Small intestine (tissue), 7 donors: Measurements from ENCODE around the gene DENND1A. TPM values are rescaled to one million over a fixed set of nuclear protein-coding genes. Genes with fewer than 3 reads are reported as not detected.
"Not testable (repeated sequence)": the region's sequence is repeated elsewhere in the genome, so short reads cannot be mapped to it uniquely, and the experiment has no call there.

Experiments
- DNase-seq, 2 donors: peaks; one replicate each; pipeline versions ENCODE4 v3.0.0 to v3.0.0-alpha.2; 2013
- FAIRE-seq: peaks from 2 replicates; lab custom pipeline; 2012; peaks lifted over from hg19 to GRCh38; lab: Jason Lieb, UNC
- H3K27ac ChIP-seq, 3 donors: one replicate each; pipeline ENCODE4 v1.5.1; 2013; ENCODE audit warnings: low read length in 2 of 3, mild to moderate bottlenecking in 2 of 3, control low read depth in 1 of 3, inconsistent platforms in 1 of 3, low read depth in 1 of 3, moderate library complexity in 1 of 3
- H3K27me3 ChIP-seq, 3 donors: one replicate each; pipeline ENCODE4 v1.6.1; 2013; ENCODE audit warnings: low read length in 3 of 3, inconsistent platforms in 1 of 3; ENCODE audit not compliant: control insufficient read depth in 3 of 3, insufficient read depth in 3 of 3
- H3K36me3 ChIP-seq, 3 donors: one replicate each; pipeline ENCODE4 v1.6.1; 2013; ENCODE audit warnings: low read length in 3 of 3, inconsistent platforms in 1 of 3, low read depth in 1 of 3, mild to moderate bottlenecking in 1 of 3, moderate library complexity in 1 of 3; ENCODE audit not compliant: control insufficient read depth in 3 of 3, insufficient read depth in 2 of 3
- H3K4me1 ChIP-seq, 3 donors: one replicate each; pipeline ENCODE4 v1.6.1; 2013; ENCODE audit warnings: low read length in 2 of 3, inconsistent platforms in 1 of 3, low read depth in 1 of 3, mild to moderate bottlenecking in 1 of 3, moderate library complexity in 1 of 3; ENCODE audit not compliant: control insufficient read depth in 3 of 3, insufficient read depth in 2 of 3
- H3K4me3 ChIP-seq, 3 donors: one replicate each; pipeline ENCODE4 v1.5.1; 2013; ENCODE audit warnings: low read length in 3 of 3, control low read depth in 1 of 3, inconsistent platforms in 1 of 3, low read depth in 1 of 3, mild to moderate bottlenecking in 1 of 3, moderate library complexity in 1 of 3
- H3K9me3 ChIP-seq, 2 donors: one replicate each; pipeline ENCODE4 v1.6.1; 2013; ENCODE audit warnings: low read depth in 1 of 2, low read length in 1 of 2; ENCODE audit not compliant: control insufficient read depth in 2 of 2, insufficient read depth in 1 of 2
- WGBS, 3 donors: extraction: QIAGEN DNeasy Blood & Tissue Kit; methylation state at CpG; one replicate each; pipeline ENCODE4 v1.1.7; 2013; 5-methylcytosine and 5-hydroxymethylcytosine counted together
- polyA plus RNA-seq, 4 donors: library from polyadenylated mRNA; stranded (reverse) in 3 of 4; unstranded in 1 of 4; fragments of 200-250 nt in 3 of 4; fragments of 120-200 nt in 1 of 4; gene quantifications; one replicate each; pipeline versions ENCODE4 v1.2.1 to v1.2.3, GENCODE V29; 2013
- donor health status: healthy with polysubstance abuse.
- donor health status: control.
- donor health status: control.
- donor health status: Bipolar disorder and iron deficiency.
- donor health status: healthy.

DENND1A gene
- polyA plus RNA-seq, 4 donors: 11.5 to 43.4 (median 20.0) TPM

GRCh38 chr9:123434619-123435240 is 495.2 kb downstream of the DENND1A start:
- DNase-seq (no peak), FAIRE-seq (no peak)
- Histone ChIP-seq H3K4me1 (no peaks in the 10 kb centered on the region), H3K9me3 (no peaks in the 10 kb centered on the region), H3K27ac (no peak overlapping the region), H3K27me3 (no peaks in the 10 kb centered on the region), H3K36me3 (peaks cover 3 to 64% (median 14%) of the 10 kb centered on the region in 3 donors), H3K4me3 (no peak overlapping the region)
- 92 to 96% (median 95%) methylated on average over 9 of the region's 9 CpGs for WGBS, 3 donors

GRCh38 chr9:123432331-123433236 is 497.3 kb downstream of the DENND1A start:
- peaks cover 0 to 4% of the 10 kb centered on the region in 2 donors for H3K9me3 ChIP-seq
- H3K27me3 ChIP-seq: no peaks in the 10 kb centered on the region
- no peak overlapping the region for H3K4me3 ChIP-seq
- H3K27ac ChIP-seq: no peak overlapping the region
- no peak for FAIRE-seq
- WGBS, 3 donors: 96 to 98% (median 97%) methylated on average over 22 of the region's 22 CpGs
- no peaks in the 10 kb centered on the region for H3K4me1 ChIP-seq
- no peak for DNase-seq
- peaks cover 3 to 62% (median 12%) of the 10 kb centered on the region in 3 donors for H3K36me3 ChIP-seq

- FAIRE-seq: no peak
- H3K36me3 ChIP-seq: peaks cover 0 to 60% (median 13%) of the 10 kb centered on the region in 3 donors
- no peak for DNase-seq
Observed at GRCh38 chr9:123431581-123431980, 498.3 kb downstream of the DENND1A start.

GRCh38 chr9:123428450-123428849 is 501.5 kb downstream of the DENND1A start:
- WGBS, 3 donors: 73 to 93% (median 86%) methylated on average over 1 of the region's 1 CpG
- not testable (repeated sequence) for H3K27ac ChIP-seq, H3K27me3 ChIP-seq, FAIRE-seq, H3K4me3 ChIP-seq, DNase-seq, H3K9me3 ChIP-seq, H3K4me1 ChIP-seq
- H3K36me3 ChIP-seq: peaks cover 0 to 64% (median 14%) of the 10 kb centered on the region in 3 donors

More at GRCh38 chr9:123431581-123431980, 498.3 kb downstream of the DENND1A start:
- H3K9me3 ChIP-seq: peaks cover 0 to 4% of the 10 kb centered on the region in 2 donors
- H3K27me3 ChIP-seq: no peaks in the 10 kb centered on the region
- H3K27ac ChIP-seq: no peak overlapping the region
- no peaks in the 10 kb centered on the region for H3K4me1 ChIP-seq
- H3K4me3 ChIP-seq: no peak overlapping the region
- 88 to 98% (median 89%) methylated on average over 2 of the region's 2 CpGs for WGBS, 3 donors

GRCh38 chr9:123426406-123426805 is 503.5 kb downstream of the DENND1A start:
- no peak for FAIRE-seq

GRCh38 chr9:123425836-123426365 is 504.0 kb downstream of the DENND1A start:
- Histone ChIP-seq H3K4me1 (no peaks in the 10 kb centered on the region), H3K36me3 (peaks cover 0 to 67% (median 16%) of the 10 kb centered on the region in 3 donors), H3K27me3 (no peaks in the 10 kb centered on the region), H3K27ac (no peak overlapping the region), H3K9me3 (peaks cover 0 to 4% of the 10 kb centered on the region in 2 donors), H3K4me3 (no peak overlapping the region)
- DNase-seq (no peak), FAIRE-seq (no peak)
- 84 to 92% (median 90%) methylated on average over 6 of the region's 6 CpGs for WGBS, 3 donors

More at GRCh38 chr9:123426406-123426805, 503.5 kb downstream of the DENND1A start:
- no peaks in the 10 kb centered on the region for H3K27me3 ChIP-seq
- no peak overlapping the region for H3K27ac ChIP-seq
- peak in 1 of 2 donors; percentile 11 for DNase-seq
- H3K36me3 ChIP-seq: peaks cover 0 to 65% (median 14%) of the 10 kb centered on the region in 3 donors
- WGBS, 3 donors: 54 to 68% (median 66%) methylated on average over 2 of the region's 2 CpGs
- H3K4me1 ChIP-seq: no peaks in the 10 kb centered on the region
- H3K9me3 ChIP-seq: peaks cover 0 to 4% of the 10 kb centered on the region in 2 donors
- H3K4me3 ChIP-seq: no peak overlapping the region

- no peaks in the 10 kb centered on the region for H3K4me1 ChIP-seq
- peaks cover 0 to 4% of the 10 kb centered on the region in 2 donors for H3K9me3 ChIP-seq
- no peak overlapping the region for H3K4me3 ChIP-seq
- DNase-seq: no peak
- no peak for FAIRE-seq
- H3K27me3 ChIP-seq: no peaks in the 10 kb centered on the region
- 92 to 96% (median 94%) methylated on average over 20 of the region's 20 CpGs for WGBS, 3 donors
- no peak overlapping the region for H3K27ac ChIP-seq
- peaks cover 0 to 67% (median 16%) of the 10 kb centered on the region in 3 donors for H3K36me3 ChIP-seq
Observed at GRCh38 chr9:123425261-123425821, 504.6 kb downstream of the DENND1A start.
